Stimulated activated CD4-positive, alpha-beta T cell treated with anti-CD3 and anti-CD28 coated beads, TNF-alpha, amount 100 ng/mL, for 24 hours (primary cell): ENCODE results near the gene RSPH1.

Experiments used
- DNase-seq, 3 experiments: peaks; one replicate each; pipeline ENCODE4 v3.0.0-alpha.2; 2020; ENCODE audit warnings: low read depth in 3 of 3

The RSPH1 gene

DNA sequence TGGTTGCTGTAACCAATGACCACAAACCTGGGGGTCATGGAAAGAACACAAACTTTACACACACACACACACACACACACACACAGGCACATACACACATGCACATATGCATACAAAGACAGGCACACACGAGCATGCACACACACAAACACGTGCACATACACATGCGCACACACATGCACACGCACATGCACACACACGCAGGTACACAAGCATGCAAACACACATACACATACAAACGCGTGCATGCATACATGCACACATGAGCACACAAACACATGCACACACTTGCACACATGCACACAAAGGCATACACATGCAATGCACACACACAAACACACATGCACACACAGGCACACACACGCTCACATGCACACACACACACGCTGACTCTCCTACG lies 48.3 kb downstream of the RSPH1 start:
- no peak for DNase-seq

GRCh38 chr21:42447182-42447581 lies 48.8 kb downstream of the RSPH1 start:
- DNase-seq: no peak

- DNase-seq: no peak
These were observed 49.5 kb downstream of the RSPH1 start for GRCh38 chr21:42446531-42446930.

DNA sequence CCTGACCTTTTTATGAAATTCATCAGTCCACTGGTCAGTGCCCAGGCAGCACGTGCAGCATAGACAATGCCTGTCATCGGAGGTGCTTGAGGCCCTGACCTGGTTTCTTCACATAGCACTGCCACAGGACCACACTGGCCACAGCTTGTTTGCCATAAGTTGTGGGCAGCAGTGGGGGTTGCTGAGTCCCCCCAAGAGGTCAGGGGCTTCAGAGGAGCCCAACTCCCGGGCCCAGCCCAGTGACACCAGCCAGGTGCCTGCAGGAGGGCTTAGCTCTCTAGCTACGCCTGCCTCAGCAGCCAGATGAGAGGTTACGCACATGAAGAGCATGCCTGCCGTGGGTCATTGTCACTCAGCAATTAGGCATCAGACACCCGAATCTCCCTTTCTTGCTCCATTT lies 50.7 kb downstream of the RSPH1 start:
- DNase-seq: no peak

GRCh38 chr21:42444745-42445059 lies 51.3 kb downstream of the RSPH1 start:
- DNase-seq: no peak

DNA sequence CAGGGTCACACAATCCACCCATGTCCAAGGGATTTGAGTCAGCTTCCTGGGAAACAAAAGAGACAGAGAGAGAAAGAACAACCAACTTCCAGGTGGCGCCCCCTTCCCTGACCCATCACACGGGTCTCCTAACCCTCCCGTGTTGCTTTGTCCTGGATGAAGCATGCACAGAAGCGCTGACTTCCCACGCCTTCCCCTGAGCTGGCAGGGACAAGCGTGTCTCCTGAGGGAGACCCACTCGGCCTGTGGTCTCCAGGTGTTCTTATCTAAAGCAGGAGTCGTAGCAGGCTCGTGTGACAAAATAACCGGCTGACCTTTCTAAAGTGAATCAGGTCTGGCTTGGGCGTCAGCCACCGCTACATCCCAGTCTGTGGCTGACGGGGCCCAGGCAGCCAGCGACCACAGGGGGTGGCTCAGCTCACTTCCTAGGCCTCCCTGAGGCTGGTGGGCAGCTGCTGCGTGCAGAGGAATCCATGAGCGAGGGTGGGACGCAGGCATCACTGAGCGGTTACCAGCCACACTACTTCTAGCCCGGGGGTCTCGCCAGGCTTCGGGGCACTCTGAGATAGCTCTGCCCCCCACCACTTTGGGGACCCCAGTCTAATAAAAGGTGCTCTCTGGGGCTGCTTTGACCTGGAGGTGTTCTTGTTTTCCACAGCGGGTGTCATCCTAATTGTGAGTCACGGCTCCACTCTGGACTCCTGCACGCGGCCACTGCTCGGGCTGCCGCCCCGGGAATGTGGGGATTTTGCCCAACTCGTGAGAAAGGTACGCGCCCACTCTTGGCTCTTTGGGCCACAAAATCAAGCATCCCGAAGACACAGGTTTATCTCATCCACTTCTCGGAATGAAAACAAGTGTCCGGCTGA lies 51.9 kb downstream of the RSPH1 start:
- no peak for DNase-seq

GRCh38 chr21:42443181-42443785 lies 52.7 kb downstream of the RSPH1 start:
- DNase-seq: no peak

GRCh38 chr21:42441963-42442362 lies 54.1 kb downstream of the RSPH1 start:
- no peak for DNase-seq

DNA sequence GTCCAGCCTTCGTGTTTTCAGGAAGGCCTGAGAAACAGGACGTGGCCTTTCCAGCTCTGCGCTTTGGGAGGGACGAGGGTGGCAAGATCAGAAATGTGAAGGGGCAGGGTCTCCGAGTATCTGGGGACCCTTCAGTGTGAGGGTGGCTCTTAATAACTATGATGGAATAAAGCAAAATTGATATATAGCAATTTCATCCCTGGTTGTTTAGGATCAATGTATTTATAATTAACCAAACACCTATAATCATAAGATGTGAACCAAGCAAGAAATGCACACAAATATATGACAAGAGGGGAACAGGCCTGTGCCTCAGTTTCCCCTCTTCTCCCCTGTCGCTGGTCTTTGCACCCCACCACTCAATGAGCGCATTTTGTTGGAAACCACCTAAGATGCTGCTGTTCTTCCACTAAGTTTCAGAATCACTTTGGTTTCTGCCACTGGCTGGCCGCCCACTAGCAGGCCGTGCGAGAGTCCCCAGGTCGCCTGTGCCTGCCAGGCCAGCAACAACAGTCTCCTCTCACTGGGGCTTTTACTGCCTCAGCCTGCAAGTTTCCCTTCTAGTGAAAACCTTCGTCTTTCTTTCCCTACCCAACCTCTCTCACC lies 55.7 kb downstream of the RSPH1 start:
- no peak for DNase-seq

GRCh38 chr21:42439284-42440186 lies 56.5 kb downstream of the RSPH1 start:
- DNase-seq: no peak

DNA sequence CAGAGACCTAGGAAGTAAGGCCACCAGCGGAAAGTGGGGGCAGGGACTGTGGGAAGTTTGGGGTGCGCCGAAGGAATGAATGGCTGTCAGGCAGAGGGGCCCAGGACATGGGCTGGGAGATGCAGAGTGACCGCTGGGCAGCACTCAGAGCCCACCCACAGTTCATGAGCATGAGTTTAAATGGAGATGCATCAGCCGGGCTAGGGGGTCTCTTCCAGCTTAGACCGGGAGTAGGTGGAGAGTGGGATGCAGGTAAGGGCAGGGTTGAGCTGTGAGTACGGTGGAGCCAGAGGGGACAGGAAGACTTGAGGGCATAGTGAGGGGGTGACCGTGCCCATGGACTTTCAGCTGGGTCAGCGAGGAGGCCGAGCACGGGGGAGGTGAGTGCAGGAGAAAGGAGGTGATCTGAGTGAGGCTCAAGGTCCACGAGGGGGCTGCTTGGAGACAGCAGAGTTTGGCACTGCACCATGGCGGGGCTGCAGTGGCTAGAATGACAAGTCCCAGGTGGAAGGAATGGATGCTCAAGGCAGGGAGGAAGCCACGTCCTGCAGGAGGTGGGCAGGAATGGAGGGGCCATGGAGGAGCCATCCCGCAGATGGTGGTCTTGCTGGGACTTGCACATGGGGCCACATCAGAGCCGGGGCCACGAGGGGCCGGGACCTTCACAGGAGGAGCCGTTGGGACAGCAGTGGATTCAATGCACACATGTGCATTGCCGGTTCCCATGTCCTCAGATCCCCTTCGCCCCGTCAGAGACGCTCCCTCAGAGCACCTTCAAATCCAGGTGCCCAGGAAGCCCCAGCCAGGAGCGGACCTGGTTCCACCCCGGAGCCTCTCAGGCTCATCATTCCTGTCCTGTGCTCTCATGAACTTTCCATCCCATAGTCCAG lies 57.5 kb downstream of the RSPH1 start:
- DNase-seq: no peak

GRCh38 chr21:42437786-42438185 lies 58.2 kb downstream of the RSPH1 start:
- DNase-seq: no peak

DNA sequence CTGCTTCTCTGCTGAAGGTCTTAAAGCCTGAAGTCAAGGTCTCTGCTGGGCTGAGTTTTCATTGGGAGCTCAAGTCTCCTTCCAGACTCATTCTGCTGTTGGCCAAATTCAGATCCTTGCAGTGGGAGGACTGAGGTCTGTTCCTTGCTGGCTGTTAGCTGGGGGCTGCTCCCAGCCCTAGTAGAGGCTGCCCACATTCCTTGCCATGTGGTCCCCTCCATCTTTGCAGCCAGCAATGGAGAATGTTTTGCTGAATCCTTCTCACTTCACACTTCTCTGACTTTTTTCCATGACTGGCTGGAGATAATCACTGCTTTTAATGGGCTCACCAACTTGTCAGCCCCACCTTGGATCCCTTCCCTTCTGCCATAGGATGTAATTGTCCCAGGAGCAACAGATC lies 59.1 kb downstream of the RSPH1 start:
- no peak for DNase-seq

GRCh38 chr21:42435833-42436232 lies 60.2 kb downstream of the RSPH1 start:
- DNase-seq: no peak

DNA sequence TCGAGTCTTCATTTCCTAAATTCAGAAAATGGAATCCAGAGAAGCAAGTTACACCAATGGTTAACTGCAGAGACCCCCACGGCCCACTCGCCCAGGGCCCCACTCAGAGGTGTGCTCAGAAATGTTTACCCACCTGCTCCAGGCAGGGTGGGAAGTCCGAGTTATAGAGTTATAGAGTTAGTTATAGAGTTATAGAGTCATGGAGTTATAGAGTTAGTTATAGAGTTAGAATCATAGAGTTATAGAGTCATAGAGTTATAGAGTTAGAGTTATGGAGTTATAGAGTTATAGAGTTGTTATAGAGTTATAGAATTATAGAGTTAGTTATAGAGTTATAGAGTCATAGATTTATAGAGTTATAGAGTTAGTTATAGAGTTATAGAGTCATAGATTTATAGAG lies 60.6 kb downstream of the RSPH1 start:
- no peak for DNase-seq

GRCh38 chr21:42434884-42435283 lies 61.1 kb downstream of the RSPH1 start:
- DNase-seq: no peak

DNA sequence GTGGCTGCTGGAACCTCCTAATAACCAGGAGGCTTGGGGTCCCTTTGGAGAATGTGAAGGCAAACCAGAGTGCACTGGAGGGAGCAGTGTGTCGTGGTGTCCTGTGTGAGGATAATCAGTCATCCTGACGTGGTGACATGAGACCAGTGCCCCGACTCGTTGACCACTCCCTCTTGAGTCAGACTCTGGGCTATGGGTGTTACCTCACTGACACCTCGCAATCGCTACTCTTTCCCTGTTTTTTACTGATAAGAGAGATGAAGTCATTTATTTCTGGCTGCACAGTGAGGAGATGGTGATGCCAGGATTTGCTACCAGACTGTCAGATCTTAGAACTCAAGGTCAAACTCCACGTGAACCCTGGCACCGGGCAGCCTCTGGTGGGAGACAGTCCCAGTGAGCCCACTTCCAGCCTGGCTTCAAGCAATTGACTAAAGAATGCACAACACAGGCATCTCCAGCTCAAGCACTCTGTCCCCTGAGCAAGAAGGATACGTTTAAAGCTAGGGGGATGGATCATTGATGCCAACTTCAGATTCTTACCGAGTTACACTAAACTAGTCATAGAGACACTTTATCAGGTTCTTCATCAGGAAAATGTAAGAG lies 62.0 kb downstream of the RSPH1 start:
- DNase-seq: no peak

- no peak for DNase-seq
These were observed 63.3 kb downstream of the RSPH1 start for GRCh38 chr21:42432695-42433094.

DNA sequence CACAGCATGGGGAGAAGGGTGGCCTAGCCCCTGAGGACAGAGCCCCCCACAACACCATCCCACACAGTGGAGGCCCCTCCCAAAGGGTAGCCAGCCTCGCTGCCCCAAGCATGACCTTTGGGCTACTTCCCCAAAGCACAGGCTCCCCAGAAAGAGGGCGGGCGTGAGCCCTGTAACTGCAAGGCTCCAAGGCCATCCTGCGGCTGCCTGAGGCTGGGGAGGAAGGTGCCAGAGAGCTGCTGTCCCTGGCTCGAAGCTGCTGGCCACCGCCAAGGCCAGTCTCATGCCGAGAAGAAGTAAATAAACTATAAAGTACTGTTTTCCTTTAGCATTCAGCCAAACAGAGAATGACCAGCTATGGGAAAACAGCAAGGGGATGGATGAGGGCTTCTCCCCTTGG lies 64.8 kb downstream of the RSPH1 start:
- DNase-seq: no peak

DNA sequence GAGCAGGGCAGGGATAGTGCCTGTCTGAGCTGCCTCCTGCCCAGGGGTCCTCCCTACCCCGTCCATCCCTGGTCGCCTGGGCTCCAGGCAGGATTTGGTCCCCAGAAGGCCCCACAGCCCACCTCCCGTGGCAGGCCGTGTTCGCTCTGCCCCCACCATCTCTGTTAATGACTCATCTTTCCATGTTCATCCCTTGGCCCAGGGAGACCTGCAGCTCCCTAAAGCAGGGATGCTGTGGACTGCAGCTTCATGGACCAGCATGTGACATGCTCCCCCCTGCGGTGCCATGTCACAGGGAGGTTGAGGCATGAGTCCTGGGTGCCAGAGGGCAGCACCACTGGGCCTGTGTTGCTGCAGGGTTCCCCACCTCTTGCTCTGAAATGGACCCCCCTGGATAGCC lies 65.5 kb downstream of the RSPH1 start:
- no peak for DNase-seq

- DNase-seq: no peak
These were observed 66.2 kb downstream of the RSPH1 start for GRCh38 chr21:42429856-42430255.
